Endothelial cell (in vitro differentiated cells): ENCODE results near the gene AKAP3. TPM values are rescaled to one million over a fixed set of nuclear protein-coding genes. Genes with fewer than 3 reads are reported as not detected.

Experiments
- DNase-seq: peaks from one replicate; pipeline ENCODE4 v3.0.0; 2021; ENCODE audit warnings: low spot score
- H3K27ac Mint-ChIP-seq: one replicate; pipeline ENCODE4 v1.8.0; 2021; ENCODE audit warnings: mixed read lengths, inconsistent platforms; ENCODE audit not compliant: unreplicated experiment
- H3K27me3 Mint-ChIP-seq: one replicate; pipeline ENCODE4 v1.8.0; 2021; ENCODE audit warnings: mild to moderate bottlenecking, moderate library complexity, mixed read lengths, inconsistent platforms; ENCODE audit not compliant: unreplicated experiment
- H3K36me3 Mint-ChIP-seq: one replicate; pipeline ENCODE4 v1.8.0; 2021; ENCODE audit warnings: mild to moderate bottlenecking, low read depth, mixed read lengths, inconsistent platforms; ENCODE audit not compliant: unreplicated experiment
- H3K4me1 Mint-ChIP-seq: one replicate; pipeline ENCODE4 v1.8.0; 2021; ENCODE audit warnings: mild to moderate bottlenecking, mixed read lengths, inconsistent platforms; ENCODE audit not compliant: unreplicated experiment
- H3K4me3 Mint-ChIP-seq: one replicate; pipeline ENCODE4 v1.8.0; 2021; ENCODE audit warnings: mild to moderate bottlenecking, mixed read lengths, inconsistent platforms; ENCODE audit not compliant: unreplicated experiment
- H3K9me3 Mint-ChIP-seq: one replicate; pipeline ENCODE4 v1.8.0; 2021; ENCODE audit warnings: mixed read lengths, inconsistent platforms; ENCODE audit not compliant: unreplicated experiment
- total RNA-seq: library from RNA; stranded (reverse); fragmentation: NEBNext Ultra II Directional; extraction: Animal tissue kit (Norgen Biotek cat#: 25700); gene quantifications from one replicate; pipeline ENCODE4 v1.2.1, GENCODE V29; 2021; ENCODE audit not compliant: unreplicated experiment
- TF ChIP-seq, protein P1 (sequence below): fragments of 200-600 bp; sonication (generic); IDR thresholded peaks from one replicate; pipeline ENCODE4 v1.5.0; 2021; ENCODE audit warnings: antibody characterized with exemption; ENCODE audit not compliant: unreplicated experiment

Gene AKAP3
- total RNA-seq, 1 donor from 2014 or later, result 1.8 TPM

DNA sequence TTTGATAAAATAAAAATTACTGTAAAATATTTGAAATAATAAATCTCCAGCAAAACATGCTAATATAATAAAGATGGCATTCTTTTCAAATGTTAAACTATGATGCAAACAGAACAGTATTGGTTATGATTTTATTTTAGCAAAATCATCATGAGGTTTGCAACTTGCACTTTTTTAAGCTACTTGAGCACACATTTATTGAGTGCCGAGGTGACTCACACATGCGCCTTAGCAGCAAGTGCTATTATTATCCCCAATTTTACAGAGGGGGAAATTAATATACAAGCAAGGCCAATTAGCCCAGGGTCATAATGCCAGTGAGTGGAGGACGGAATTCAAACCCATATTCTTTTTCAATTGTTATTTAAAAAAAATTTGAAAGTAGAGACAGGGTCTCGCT, 79.6 kb downstream of the AKAP3 start:
- no peak overlapping the region for H3K27ac Mint-ChIP-seq
- no peak overlapping the region for H3K4me3 Mint-ChIP-seq
- H3K27me3 Mint-ChIP-seq, result peaks cover 3% of the 10 kb centered on the region
- no peak for DNase-seq
- TF ChIP-seq, protein P1, sequence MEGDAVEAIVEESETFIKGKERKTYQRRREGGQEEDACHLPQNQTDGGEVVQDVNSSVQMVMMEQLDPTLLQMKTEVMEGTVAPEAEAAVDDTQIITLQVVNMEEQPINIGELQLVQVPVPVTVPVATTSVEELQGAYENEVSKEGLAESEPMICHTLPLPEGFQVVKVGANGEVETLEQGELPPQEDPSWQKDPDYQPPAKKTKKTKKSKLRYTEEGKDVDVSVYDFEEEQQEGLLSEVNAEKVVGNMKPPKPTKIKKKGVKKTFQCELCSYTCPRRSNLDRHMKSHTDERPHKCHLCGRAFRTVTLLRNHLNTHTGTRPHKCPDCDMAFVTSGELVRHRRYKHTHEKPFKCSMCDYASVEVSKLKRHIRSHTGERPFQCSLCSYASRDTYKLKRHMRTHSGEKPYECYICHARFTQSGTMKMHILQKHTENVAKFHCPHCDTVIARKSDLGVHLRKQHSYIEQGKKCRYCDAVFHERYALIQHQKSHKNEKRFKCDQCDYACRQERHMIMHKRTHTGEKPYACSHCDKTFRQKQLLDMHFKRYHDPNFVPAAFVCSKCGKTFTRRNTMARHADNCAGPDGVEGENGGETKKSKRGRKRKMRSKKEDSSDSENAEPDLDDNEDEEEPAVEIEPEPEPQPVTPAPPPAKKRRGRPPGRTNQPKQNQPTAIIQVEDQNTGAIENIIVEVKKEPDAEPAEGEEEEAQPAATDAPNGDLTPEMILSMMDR, result no peak
- peaks cover 71% of the 10 kb centered on the region for H3K4me1 Mint-ChIP-seq
- no peaks in the 10 kb centered on the region for H3K9me3 Mint-ChIP-seq
- no peaks in the 10 kb centered on the region for H3K36me3 Mint-ChIP-seq

DNA sequence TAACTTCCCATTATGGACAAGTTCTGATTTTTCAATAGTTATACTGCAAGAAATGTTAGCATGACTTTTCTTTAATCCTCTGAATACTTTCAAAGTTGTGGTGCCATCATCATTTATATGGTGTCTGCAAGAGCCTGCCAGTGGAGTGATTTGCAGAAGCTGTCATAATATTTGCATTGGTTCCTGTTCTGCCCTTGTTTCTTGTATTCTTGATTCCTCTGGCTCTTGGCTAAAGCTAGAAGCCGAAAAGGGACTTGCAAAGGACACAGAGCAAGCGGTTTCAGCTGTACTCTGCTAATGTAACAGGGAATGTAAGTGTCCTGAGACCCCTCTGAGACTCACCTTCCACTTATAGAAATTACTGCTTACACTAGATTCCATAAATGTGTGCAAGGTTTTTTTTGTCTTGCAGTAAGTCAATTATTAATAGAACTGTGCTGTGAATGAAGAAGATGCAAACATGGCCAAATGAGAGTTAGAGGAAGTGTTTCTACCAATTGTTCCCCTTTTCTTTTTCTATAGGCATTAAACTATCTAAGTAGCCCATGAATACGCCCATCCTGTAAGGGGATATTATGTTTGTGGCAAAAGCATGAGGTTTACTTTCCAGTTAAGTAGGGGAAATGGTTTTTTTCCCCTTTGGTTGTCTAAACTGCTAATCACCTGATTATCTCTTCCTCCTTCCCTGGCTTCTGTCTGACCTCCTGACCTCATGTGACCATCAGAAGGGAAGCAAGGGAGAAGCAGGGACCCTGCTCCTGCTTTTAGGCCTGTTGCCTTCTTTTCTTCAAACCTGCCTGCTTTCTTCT, 81.6 kb downstream of the AKAP3 start:
- H3K4me3 Mint-ChIP-seq, result peak overlapping the region; percentile 17
- no peak for DNase-seq
- H3K36me3 Mint-ChIP-seq, result no peaks in the 10 kb centered on the region
- H3K27ac Mint-ChIP-seq, result peak overlapping the region; percentile 79
- TF ChIP-seq, protein P1, result no peak
- no peaks in the 10 kb centered on the region for H3K27me3 Mint-ChIP-seq
- no peaks in the 10 kb centered on the region for H3K9me3 Mint-ChIP-seq
- peaks cover 63% of the 10 kb centered on the region for H3K4me1 Mint-ChIP-seq

DNA sequence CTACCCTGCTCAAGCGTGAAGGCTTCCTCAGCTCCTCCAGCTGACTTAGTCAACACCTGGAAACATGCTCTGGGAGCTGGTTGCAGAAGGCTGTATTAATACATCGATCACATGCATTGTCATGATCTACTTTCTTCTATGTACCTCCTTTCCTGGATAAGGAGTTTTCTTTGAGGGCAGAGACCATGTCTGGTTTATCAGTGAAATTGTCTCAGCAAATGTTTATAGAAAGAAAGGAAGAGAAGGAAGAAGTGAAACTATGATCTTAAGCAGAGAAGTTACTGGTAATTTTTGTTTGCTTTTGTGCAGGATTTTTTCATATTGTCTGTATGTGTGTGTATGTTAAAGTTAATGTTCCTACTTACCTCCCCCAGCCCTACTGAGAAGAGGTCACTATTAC, 82.4 kb downstream of the AKAP3 start:
- H3K27me3 Mint-ChIP-seq, result no peaks in the 10 kb centered on the region
- no peaks in the 10 kb centered on the region for H3K9me3 Mint-ChIP-seq
- H3K4me1 Mint-ChIP-seq, result peaks cover 63% of the 10 kb centered on the region
- H3K4me3 Mint-ChIP-seq, result no peak overlapping the region
- no peaks in the 10 kb centered on the region for H3K36me3 Mint-ChIP-seq
- TF ChIP-seq, protein P1, result no peak
- no peak overlapping the region for H3K27ac Mint-ChIP-seq
- DNase-seq, result no peak

Other genes with a start within 250 kb of the AKAP3 start
- not detected for gene FGF6, start 203.2 kb downstream of the AKAP3 start, total RNA-seq
- gene RAD51AP1, start 110.2 kb downstream of the AKAP3 start, total RNA-seq, result 12.5 TPM
- gene DYRK4, start 86.8 kb downstream of the AKAP3 start, total RNA-seq, result 188 TPM
- gene NDUFA9, start 63 bp upstream of the AKAP3 start, total RNA-seq, result 96.7 TPM
- gene GALNT8, start 71.3 kb upstream of the AKAP3 start, total RNA-seq, result 31.6 TPM